22Rv1 (cell line): ENCODE results near the gene KIAA1671.

Experiments
- ZFX ChIP-seq: fragments of 450-650 bp; IDR thresholded peaks from 2 replicates; pipeline ENCODE4 v1.6.1; 2017; ENCODE audit warnings: antibody characterized with exemption, borderline replicate concordance
- TF ChIP-seq, protein P1 (sequence below): fragments of 450-650 bp; IDR thresholded peaks from 2 replicates; pipeline ENCODE4 v1.5.1; 2017; ENCODE audit warnings: mild to moderate bottlenecking

DNA sequence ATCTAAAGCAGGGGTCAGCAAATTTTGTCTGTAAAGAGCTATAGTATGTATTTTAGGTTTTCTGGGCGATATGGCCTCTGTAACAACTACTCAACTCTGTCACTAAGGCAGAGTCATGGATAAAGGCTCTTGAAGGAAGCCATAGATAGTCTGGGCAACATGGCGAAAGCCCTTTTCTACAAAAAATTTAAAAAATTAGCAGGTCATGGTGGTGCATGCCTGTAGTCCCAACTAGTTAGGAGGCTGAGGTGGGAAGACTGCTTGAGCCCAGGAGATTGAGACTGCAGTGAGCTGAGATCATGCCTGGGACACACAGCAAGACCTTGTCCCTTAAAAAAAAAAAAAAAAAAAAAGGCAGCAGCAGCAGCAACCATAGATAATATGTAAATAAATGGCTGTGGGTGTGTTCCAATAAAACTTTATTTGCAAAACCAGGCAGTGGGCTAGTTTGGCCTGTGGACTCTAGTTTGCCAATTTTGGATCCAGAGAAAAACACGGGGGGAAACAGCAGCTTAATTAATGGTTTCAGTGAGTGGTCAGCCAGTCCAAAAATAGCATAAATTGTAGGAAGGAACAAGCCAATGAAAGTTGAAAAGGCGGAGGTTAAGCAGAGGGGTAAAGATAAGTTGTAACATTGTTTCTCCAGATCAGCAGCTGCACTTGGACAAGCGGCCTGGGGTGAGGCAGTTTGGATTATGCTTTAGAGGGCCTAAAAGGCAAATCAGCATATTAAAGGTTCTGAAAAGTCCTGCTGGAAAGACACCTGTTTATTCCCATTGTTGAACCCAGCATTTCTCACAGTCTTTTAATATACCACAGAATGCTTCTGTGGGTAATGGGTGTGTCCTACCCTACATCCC is 62.6 kb downstream of the KIAA1671 start:
- TF ChIP-seq, protein P1, sequence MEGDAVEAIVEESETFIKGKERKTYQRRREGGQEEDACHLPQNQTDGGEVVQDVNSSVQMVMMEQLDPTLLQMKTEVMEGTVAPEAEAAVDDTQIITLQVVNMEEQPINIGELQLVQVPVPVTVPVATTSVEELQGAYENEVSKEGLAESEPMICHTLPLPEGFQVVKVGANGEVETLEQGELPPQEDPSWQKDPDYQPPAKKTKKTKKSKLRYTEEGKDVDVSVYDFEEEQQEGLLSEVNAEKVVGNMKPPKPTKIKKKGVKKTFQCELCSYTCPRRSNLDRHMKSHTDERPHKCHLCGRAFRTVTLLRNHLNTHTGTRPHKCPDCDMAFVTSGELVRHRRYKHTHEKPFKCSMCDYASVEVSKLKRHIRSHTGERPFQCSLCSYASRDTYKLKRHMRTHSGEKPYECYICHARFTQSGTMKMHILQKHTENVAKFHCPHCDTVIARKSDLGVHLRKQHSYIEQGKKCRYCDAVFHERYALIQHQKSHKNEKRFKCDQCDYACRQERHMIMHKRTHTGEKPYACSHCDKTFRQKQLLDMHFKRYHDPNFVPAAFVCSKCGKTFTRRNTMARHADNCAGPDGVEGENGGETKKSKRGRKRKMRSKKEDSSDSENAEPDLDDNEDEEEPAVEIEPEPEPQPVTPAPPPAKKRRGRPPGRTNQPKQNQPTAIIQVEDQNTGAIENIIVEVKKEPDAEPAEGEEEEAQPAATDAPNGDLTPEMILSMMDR: no peak
- TF ChIP-seq ZFX: no peak
